ENCODE data around the gene NPY1R.

Gene NPY1R

GRCh38 chr4:163335384-163335783 lies 3.0 kb upstream of the NPY1R start:
- Histone ChIP-seq H3K4me1 (ENCODE audit: control insufficient read depth, insufficient read depth, low read length, unreplicated experiment) (no peaks in the 10 kb centered on the region), H3K27ac (ENCODE audit: low read depth, low read length) (no peak overlapping the region), H3K36me3 (ENCODE audit: insufficient read depth, low read length) (no peaks in the 10 kb centered on the region), H3K27me3 (ENCODE audit: insufficient read depth, low read length) (peaks cover 69% of the 10 kb centered on the region), H2AFZ (ENCODE audit: low read length, unreplicated experiment) (no peak overlapping the region), H3K79me2 (ENCODE audit: control insufficient read depth, insufficient read depth, low read length, unreplicated experiment) (no peaks in the 10 kb centered on the region), H3K4me3 (ENCODE audit: low read depth, low read length) (no peak overlapping the region)

GRCh38 chr4:163331629-163332376 lies 593 bp downstream of the NPY1R start:
- H3K4me3 ChIP-seq (ENCODE audit: low read depth, low read length) = peak overlapping the region; percentile 82

GRCh38 chr4:163330916-163331628 lies 1.3 kb downstream of the NPY1R start:
- H3K36me3 ChIP-seq (ENCODE audit: insufficient read depth, low read length) = no peaks in the 10 kb centered on the region
- no peak overlapping the region for H2AFZ ChIP-seq (ENCODE audit: low read length, unreplicated experiment)
- peak overlapping the region; percentile 82; the same call in 1 of the 2 replicates for H3K4me3 ChIP-seq (ENCODE audit: low read depth, low read length)
- no peaks in the 10 kb centered on the region for H3K79me2 ChIP-seq (ENCODE audit: control insufficient read depth, insufficient read depth, low read length, unreplicated experiment)
- H3K4me1 ChIP-seq (ENCODE audit: control insufficient read depth, insufficient read depth, low read length, unreplicated experiment) = no peaks in the 10 kb centered on the region
- H3K27ac ChIP-seq (ENCODE audit: low read depth, low read length) = no peak overlapping the region
- peaks cover 64% of the 10 kb centered on the region for H3K27me3 ChIP-seq (ENCODE audit: insufficient read depth, low read length)

More at GRCh38 chr4:163331629-163332376, 593 bp downstream of the NPY1R start:
- Histone ChIP-seq H2AFZ (ENCODE audit: low read length, unreplicated experiment) (peak overlapping the region; percentile 17), H3K4me1 (ENCODE audit: control insufficient read depth, insufficient read depth, low read length, unreplicated experiment) (no peaks in the 10 kb centered on the region), H3K27ac (ENCODE audit: low read depth, low read length) (no peak overlapping the region), H3K79me2 (ENCODE audit: control insufficient read depth, insufficient read depth, low read length, unreplicated experiment) (no peaks in the 10 kb centered on the region), H3K27me3 (ENCODE audit: insufficient read depth, low read length) (peaks cover 58% of the 10 kb centered on the region), H3K36me3 (ENCODE audit: insufficient read depth, low read length) (no peaks in the 10 kb centered on the region)

- Histone ChIP-seq H2AFZ (ENCODE audit: low read length, unreplicated experiment) (no peak overlapping the region), H3K79me2 (ENCODE audit: control insufficient read depth, insufficient read depth, low read length, unreplicated experiment) (no peaks in the 10 kb centered on the region), H3K4me3 (ENCODE audit: low read depth, low read length) (no peak overlapping the region), H3K4me1 (ENCODE audit: control insufficient read depth, insufficient read depth, low read length, unreplicated experiment) (no peaks in the 10 kb centered on the region), H3K27ac (ENCODE audit: low read depth, low read length) (no peak overlapping the region), H3K27me3 (ENCODE audit: insufficient read depth, low read length) (no peaks in the 10 kb centered on the region), H3K36me3 (ENCODE audit: insufficient read depth, low read length) (no peaks in the 10 kb centered on the region)
Measured at GRCh38 chr4:163317110-163317509, 15.3 kb downstream of the NPY1R start.

DNA sequence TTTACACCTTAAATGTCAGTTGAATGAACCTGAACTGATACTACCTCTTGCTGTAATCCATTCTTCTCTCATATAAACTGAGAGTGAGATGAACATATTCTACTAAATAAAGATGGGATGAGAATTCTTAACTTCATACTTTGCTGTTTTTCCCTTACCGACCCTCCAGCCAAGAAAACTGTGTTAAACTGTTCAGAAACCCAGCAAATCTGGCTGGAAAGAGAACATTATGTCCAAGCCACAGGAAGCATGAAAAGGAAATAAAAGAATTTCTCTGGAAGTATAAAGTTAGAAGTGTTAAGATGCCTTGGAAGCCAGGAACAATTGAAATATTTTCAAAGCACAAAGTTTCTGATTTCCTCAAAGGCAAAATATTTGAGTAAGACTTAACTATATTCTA lies 22.9 kb downstream of the NPY1R start:
- Histone ChIP-seq H3K27me3 (ENCODE audit: insufficient read depth, low read length) (no peaks in the 10 kb centered on the region), H3K27ac (ENCODE audit: low read depth, low read length) (no peak overlapping the region)

GRCh38 chr4:163303069-163303468 lies 29.3 kb downstream of the NPY1R start:
- no peaks in the 10 kb centered on the region for H3K4me1 ChIP-seq (ENCODE audit: control insufficient read depth, insufficient read depth, low read length, unreplicated experiment)

More for the DNA sequence above, 22.9 kb downstream of the NPY1R start:
- no peak overlapping the region for H3K4me3 ChIP-seq (ENCODE audit: low read depth, low read length)
- no peak overlapping the region for H2AFZ ChIP-seq (ENCODE audit: low read length, unreplicated experiment)
- H3K79me2 ChIP-seq (ENCODE audit: control insufficient read depth, insufficient read depth, low read length, unreplicated experiment) = no peaks in the 10 kb centered on the region
- H3K4me1 ChIP-seq (ENCODE audit: control insufficient read depth, insufficient read depth, low read length, unreplicated experiment) = no peaks in the 10 kb centered on the region
- H3K36me3 ChIP-seq (ENCODE audit: insufficient read depth, low read length) = no peaks in the 10 kb centered on the region

DNA sequence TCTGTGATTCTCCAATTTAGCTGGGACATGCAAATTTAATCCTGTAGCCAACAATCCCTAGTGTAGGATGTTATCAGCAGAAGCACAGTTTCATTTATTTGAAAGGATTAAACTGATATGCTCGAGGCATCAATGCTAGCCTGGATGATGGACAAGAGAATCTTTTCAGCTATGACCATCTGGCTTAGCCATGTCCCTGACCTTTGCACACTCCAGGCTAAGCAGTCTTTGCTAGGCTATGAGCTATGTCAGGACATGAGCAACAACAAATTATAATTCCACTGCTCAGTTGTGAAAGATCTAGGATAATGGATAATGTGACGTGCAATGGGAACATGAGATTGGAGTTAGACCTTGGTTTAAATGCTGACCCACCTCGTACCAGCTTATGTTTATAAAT lies 32.0 kb downstream of the NPY1R start:
- Histone ChIP-seq H2AFZ (ENCODE audit: low read length, unreplicated experiment) (no peak overlapping the region), H3K27me3 (ENCODE audit: insufficient read depth, low read length) (no peaks in the 10 kb centered on the region), H3K4me1 (ENCODE audit: control insufficient read depth, insufficient read depth, low read length, unreplicated experiment) (no peaks in the 10 kb centered on the region), H3K79me2 (ENCODE audit: control insufficient read depth, insufficient read depth, low read length, unreplicated experiment) (no peaks in the 10 kb centered on the region), H3K36me3 (ENCODE audit: insufficient read depth, low read length) (no peaks in the 10 kb centered on the region), H3K27ac (ENCODE audit: low read depth, low read length) (no peak overlapping the region), H3K4me3 (ENCODE audit: low read depth, low read length) (no peak overlapping the region)

More at GRCh38 chr4:163303069-163303468, 29.3 kb downstream of the NPY1R start:
- Histone ChIP-seq H2AFZ (ENCODE audit: low read length, unreplicated experiment) (no peak overlapping the region), H3K79me2 (ENCODE audit: control insufficient read depth, insufficient read depth, low read length, unreplicated experiment) (no peaks in the 10 kb centered on the region), H3K36me3 (ENCODE audit: insufficient read depth, low read length) (no peaks in the 10 kb centered on the region), H3K4me3 (ENCODE audit: low read depth, low read length) (no peak overlapping the region), H3K27me3 (ENCODE audit: insufficient read depth, low read length) (no peaks in the 10 kb centered on the region), H3K27ac (ENCODE audit: low read depth, low read length) (no peak overlapping the region)

GRCh38 chr4:163295138-163295537 lies 37.3 kb downstream of the NPY1R start:
- H3K27ac ChIP-seq (ENCODE audit: low read depth, low read length) = no peak overlapping the region
- no peak overlapping the region for H3K4me3 ChIP-seq (ENCODE audit: low read depth, low read length)
- no peaks in the 10 kb centered on the region for H3K4me1 ChIP-seq (ENCODE audit: control insufficient read depth, insufficient read depth, low read length, unreplicated experiment)
- no peaks in the 10 kb centered on the region for H3K36me3 ChIP-seq (ENCODE audit: insufficient read depth, low read length)
- H3K27me3 ChIP-seq (ENCODE audit: insufficient read depth, low read length) = no peaks in the 10 kb centered on the region
- H2AFZ ChIP-seq (ENCODE audit: low read length, unreplicated experiment) = no peak overlapping the region
- no peaks in the 10 kb centered on the region for H3K79me2 ChIP-seq (ENCODE audit: control insufficient read depth, insufficient read depth, low read length, unreplicated experiment)

DNA sequence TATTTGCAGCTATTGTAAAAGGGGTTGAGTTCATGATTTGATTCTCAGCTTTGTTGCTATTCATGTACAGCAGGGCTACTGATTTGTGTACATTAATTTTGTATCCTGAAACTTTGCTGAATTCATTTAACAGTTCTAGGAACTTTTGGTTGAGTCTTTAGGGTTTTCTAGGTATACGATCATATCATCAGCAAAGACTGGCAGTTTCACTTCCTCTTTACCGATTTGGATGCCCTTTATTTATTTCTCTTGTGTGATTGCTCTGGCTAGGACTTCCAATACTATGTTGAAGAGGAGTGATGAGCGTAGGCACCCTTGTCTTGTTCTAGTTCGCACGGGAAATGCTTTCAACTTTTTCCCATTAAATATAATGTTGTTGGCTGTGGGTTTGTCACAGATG lies 48.1 kb downstream of the NPY1R start:
- H3K4me3 ChIP-seq (ENCODE audit: low read depth, low read length) = no peak overlapping the region
- no peaks in the 10 kb centered on the region for H3K27me3 ChIP-seq (ENCODE audit: insufficient read depth, low read length)
- H3K79me2 ChIP-seq (ENCODE audit: control insufficient read depth, insufficient read depth, low read length, unreplicated experiment) = no peaks in the 10 kb centered on the region
- H3K4me1 ChIP-seq (ENCODE audit: control insufficient read depth, insufficient read depth, low read length, unreplicated experiment) = no peaks in the 10 kb centered on the region
- no peak overlapping the region for H2AFZ ChIP-seq (ENCODE audit: low read length, unreplicated experiment)
- H3K36me3 ChIP-seq (ENCODE audit: insufficient read depth, low read length) = no peaks in the 10 kb centered on the region
- no peak overlapping the region for H3K27ac ChIP-seq (ENCODE audit: low read depth, low read length)

DNA sequence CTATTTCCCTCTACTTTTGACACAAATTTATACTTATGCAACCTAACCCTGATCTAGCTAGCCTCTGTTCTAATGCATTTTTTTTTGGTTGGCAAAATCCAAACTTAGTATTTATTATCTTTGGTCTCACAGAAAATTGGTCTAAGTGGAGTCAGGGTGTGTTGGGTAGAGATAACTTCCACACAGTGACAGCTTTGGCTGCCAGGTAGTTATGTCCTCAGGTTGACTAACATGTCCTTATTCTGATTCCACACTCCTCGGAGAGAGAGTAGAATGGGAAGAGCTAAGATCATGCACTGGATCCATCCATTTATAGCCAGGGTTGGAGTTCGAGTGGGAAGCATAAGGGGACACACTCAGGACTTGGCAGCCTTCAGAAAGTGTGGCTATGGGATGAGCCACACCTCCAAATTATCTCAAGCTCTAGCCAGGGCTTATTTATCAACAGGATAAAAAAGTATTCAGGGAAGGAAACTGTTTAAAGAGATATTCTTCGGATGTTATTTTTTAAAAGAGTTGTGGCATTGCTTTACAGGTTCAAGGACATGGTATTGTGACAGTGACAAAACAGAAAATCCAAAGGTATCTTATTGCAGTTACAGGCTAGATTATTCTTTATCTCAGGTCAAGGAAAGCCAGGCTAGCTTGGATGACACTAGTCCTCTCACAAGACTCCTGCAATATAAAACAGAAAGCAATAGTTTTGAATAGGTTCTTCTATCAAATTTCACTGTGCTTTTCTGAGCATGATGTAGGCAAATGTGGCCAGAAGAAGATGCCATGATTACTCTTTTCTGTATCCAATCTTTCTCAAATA lies 51.5 kb downstream of the NPY1R start:
- Histone ChIP-seq H3K36me3 (ENCODE audit: insufficient read depth, low read length) (no peaks in the 10 kb centered on the region), H3K4me3 (ENCODE audit: low read depth, low read length) (no peak overlapping the region), H3K79me2 (ENCODE audit: control insufficient read depth, insufficient read depth, low read length, unreplicated experiment) (no peaks in the 10 kb centered on the region), H3K27me3 (ENCODE audit: insufficient read depth, low read length) (peaks cover 6% of the 10 kb centered on the region; the same call in 1 of the 2 replicates), H2AFZ (ENCODE audit: low read length, unreplicated experiment) (no peak overlapping the region), H3K27ac (ENCODE audit: low read depth, low read length) (no peak overlapping the region), H3K4me1 (ENCODE audit: control insufficient read depth, insufficient read depth, low read length, unreplicated experiment) (no peaks in the 10 kb centered on the region)
